ENCODE results near the gene DIRAS1.

DIRAS1 gene

GRCh38 chr19:2755448-2755705 lies 34.2 kb upstream of the DIRAS1 start:
- no peak for DNase-seq (ENCODE audit: low spot score)

GRCh38 chr19:2754659-2755447 lies 33.7 kb upstream of the DIRAS1 start:
- DNase-seq (ENCODE audit: low spot score) = no peak

- DNase-seq (ENCODE audit: low spot score) = no peak
These were observed 30.3 kb upstream of the DIRAS1 start for GRCh38 chr19:2751438-2751830.

- DNase-seq (ENCODE audit: low spot score) = no peak
These were observed 29.8 kb upstream of the DIRAS1 start for GRCh38 chr19:2750808-2751437.

- no peak for DNase-seq (ENCODE audit: low spot score)
These were observed 26.2 kb upstream of the DIRAS1 start for GRCh38 chr19:2747349-2747748.

GRCh38 chr19:2744113-2744512 lies 22.9 kb upstream of the DIRAS1 start:
- DNase-seq (ENCODE audit: low spot score) = no peak

GRCh38 chr19:2743099-2743498 lies 21.9 kb upstream of the DIRAS1 start:
- DNase-seq (ENCODE audit: low spot score) = no peak

GRCh38 chr19:2740314-2740656 lies 19.1 kb upstream of the DIRAS1 start:
- DNase-seq (ENCODE audit: low spot score) = no peak

GRCh38 chr19:2739602-2740313 lies 18.6 kb upstream of the DIRAS1 start, which contains the start of gene SLC39A3:
SLC39A3 (minus strand) TSS chr19:2740017; CDS start chr19:2737257, 2,760 bp downstream.
- peak; percentile 100 for DNase-seq (ENCODE audit: low spot score)

GRCh38 chr19:2736550-2737190 lies 15.5 kb upstream of the DIRAS1 start:
- DNase-seq (ENCODE audit: low spot score) = no peak

GRCh38 chr19:2735374-2735773 lies 14.2 kb upstream of the DIRAS1 start:
- no peak for DNase-seq (ENCODE audit: low spot score)

- DNase-seq (ENCODE audit: low spot score) = no peak
These were observed 13.6 kb upstream of the DIRAS1 start for GRCh38 chr19:2734589-2735288.

GRCh38 chr19:2733930-2734588 lies 12.9 kb upstream of the DIRAS1 start:
- DNase-seq (ENCODE audit: low spot score) = no peak

GRCh38 chr19:2732883-2733282 lies 11.7 kb upstream of the DIRAS1 start:
- peak; percentile 6 for DNase-seq (ENCODE audit: low spot score)

- peak; percentile 7 for DNase-seq (ENCODE audit: low spot score)
These were observed 11.1 kb upstream of the DIRAS1 start for GRCh38 chr19:2732157-2732725.

- peak; percentile 34 for DNase-seq (ENCODE audit: low spot score)
These were observed 10.2 kb upstream of the DIRAS1 start for GRCh38 chr19:2731181-2731995.

- no peak for DNase-seq (ENCODE audit: low spot score)
These were observed 9.0 kb upstream of the DIRAS1 start for GRCh38 chr19:2729943-2730818.

- DNase-seq (ENCODE audit: low spot score) = no peak
These were observed 7.7 kb upstream of the DIRAS1 start for GRCh38 chr19:2728783-2729387.

- DNase-seq (ENCODE audit: low spot score) = no peak
These were observed 6.4 kb upstream of the DIRAS1 start for GRCh38 chr19:2727640-2727944.
